Gastroesophageal sphincter (tissue), 4 donors: ENCODE measurements around the gene ARL8B. TPM values are rescaled to one million over a fixed set of nuclear protein-coding genes. Genes with fewer than 3 reads are reported as not detected.

ENCODE experiments used
- ATAC-seq: fragments of 150-250 bp; one replicate; pipeline ENCODE4 v1.9.1; 2016; ENCODE audit warnings: mild to moderate bottlenecking, moderate library complexity
- H3K27ac ChIP-seq, 4 donors: fragments of 200-600 bp; sonication (generic) in 3 of 4; 1 replicate in 3 of 4; 2 replicates in 1 of 4; pipeline ENCODE4 v1.5.1; 2016 to 2019
- H3K27me3 ChIP-seq: fragments of 200-600 bp; sonication (generic); one replicate; pipeline ENCODE4 v1.5.1; 2019
- H3K36me3 ChIP-seq, 2 donors: fragments of 200-600 bp; sonication (generic); one replicate each; pipeline ENCODE4 v1.5.1; 2019; ENCODE audit warnings: control low read depth in 1 of 2
- H3K4me1 ChIP-seq, 3 donors: fragments of 200-600 bp; sonication (generic); 1 replicate in 2 of 3; 2 replicates in 1 of 3; pipeline ENCODE4 v1.5.1; 2016 to 2019; ENCODE audit warnings: control low read depth in 2 of 3
- H3K4me3 ChIP-seq, 2 donors: fragments of 200-600 bp; sonication (generic); one replicate each; pipeline ENCODE4 v1.5.1; 2019; ENCODE audit warnings: mild to moderate bottlenecking in 1 of 2, moderate library complexity in 1 of 2
- H3K9me3 ChIP-seq, 3 donors: fragments of 200-600 bp; sonication (generic); one replicate each; pipeline ENCODE4 v1.5.1; 2017 to 2019; ENCODE audit warnings: control low read depth in 2 of 3
- CTCF ChIP-seq, 4 experiments: fragments of 200-600 bp in 2 of 4; fragments of 450-650 bp in 2 of 4; sonication (generic) in 1 of 4; IDR thresholded peaks; one replicate each; pipeline ENCODE4 v1.5.1; 2017 to 2019; ENCODE audit warnings: antibody characterized with exemption in 4 of 4, mild to moderate bottlenecking in 2 of 4, moderate library complexity in 2 of 4
- EP300 ChIP-seq: sonication (generic); formaldehyde crosslinking; IDR thresholded peaks from one replicate; pipeline ENCODE4 v1.6.1; 2017; ENCODE audit warnings: antibody characterized with exemption, mild to moderate bottlenecking
- POLR2A ChIP-seq, 2 donors: fragments of 450-650 bp; IDR thresholded peaks; one replicate each; pipeline ENCODE4 v1.6.1; 2017; ENCODE audit warnings: antibody characterized with exemption in 2 of 2, mild to moderate bottlenecking in 2 of 2, moderate library complexity in 1 of 2
- POLR2AphosphoS5 ChIP-seq: sonication (generic); formaldehyde crosslinking; IDR thresholded peaks from one replicate; pipeline ENCODE4 v1.6.1; 2017; ENCODE audit warnings: antibody characterized with exemption
- WGBS, 2 donors: methylation state at CpG; one replicate each; pipeline ENCODE4 v1.1.5; 2018; ENCODE audit warnings: low coverage in 1 of 2; 5-methylcytosine and 5-hydroxymethylcytosine counted together
- total RNA-seq, 4 donors: library from RNA; depleted of rRNA; stranded (reverse); fragments of >200 nt; gene quantifications; one replicate each; pipeline ENCODE4 v1.1.0, GENCODE V29; 2016

ARL8B gene
- total RNA-seq, 4 donors from 2014 or later = 41.5 to 59.9 (median 50.9) TPM

DNA sequence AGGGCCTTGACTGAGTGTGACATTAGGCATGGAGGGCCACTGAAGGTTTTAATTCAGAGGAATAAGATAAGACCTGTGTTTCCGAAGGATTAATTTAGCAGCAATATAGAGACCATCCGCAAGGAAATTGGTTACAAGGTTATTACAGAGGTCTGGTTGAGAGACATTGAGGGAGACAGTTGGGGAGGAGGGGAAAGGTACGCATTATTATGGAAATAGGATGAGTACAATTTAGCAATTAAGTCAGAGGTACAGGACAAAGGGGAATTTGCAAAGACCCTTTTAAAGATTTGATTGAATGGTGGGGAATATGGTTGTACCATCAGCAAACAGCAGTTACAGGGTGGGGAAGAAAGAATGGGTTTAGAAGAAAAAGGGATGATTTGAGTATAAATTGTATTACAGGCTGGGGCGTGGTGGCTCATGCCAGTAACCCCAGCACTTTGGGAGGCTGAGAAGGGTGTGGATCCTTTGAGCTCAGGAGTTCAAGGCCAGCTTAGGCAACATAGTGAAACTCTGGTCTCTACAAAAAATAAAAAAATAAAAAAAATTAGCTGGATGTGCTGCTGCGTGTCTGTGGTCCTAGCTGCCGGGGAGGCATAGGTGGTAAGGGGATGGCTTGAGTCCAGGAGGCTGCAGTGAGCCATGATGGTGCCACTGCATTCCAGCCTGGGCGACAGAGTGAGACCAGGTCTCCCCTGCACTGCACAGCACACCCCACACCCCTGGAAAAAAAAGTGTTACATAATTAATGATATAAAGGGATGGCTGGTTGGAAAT is 11.3 kb downstream of the ARL8B start:
- TF ChIP-seq POLR2AphosphoS5 (no peak), EP300 (no peak), CTCF (IDR thresholded peaks at IDR 0.05) (no peak), POLR2A (IDR thresholded peaks at IDR 0.05) (no peak)
- 72 to 92% methylated on average over 5 to 7 of the region's 7 CpGs for WGBS, 2 donors
- no peak for ATAC-seq

DNA sequence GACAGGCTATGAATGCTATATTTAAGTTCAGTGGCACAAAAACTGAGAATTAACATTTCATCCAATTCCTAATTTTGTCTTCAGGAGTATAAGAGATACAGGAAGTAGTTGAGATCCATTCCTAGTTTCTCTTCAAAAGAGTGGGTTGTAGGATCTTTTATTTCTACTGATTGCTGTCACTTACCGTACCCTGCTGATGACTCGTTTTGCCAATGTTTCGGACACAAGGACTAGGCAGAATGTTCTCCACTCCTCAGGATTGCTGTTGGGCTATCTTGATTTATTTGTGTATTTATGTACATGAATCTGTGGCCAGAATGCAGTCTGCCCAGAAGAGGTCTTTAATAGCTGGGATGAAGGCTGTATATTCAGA is 11.9 kb downstream of the ARL8B start:
- no peak overlapping the region for H3K4me3 ChIP-seq
- no peak for ATAC-seq
- no peak for TF ChIP-seq POLR2AphosphoS5
- no peak for TF ChIP-seq EP300
- TF ChIP-seq POLR2A (IDR thresholded peaks at IDR 0.05) = no peak
- no peak for TF ChIP-seq CTCF (IDR thresholded peaks at IDR 0.05)
- H3K4me1 ChIP-seq = peaks cover 10 to 66% (median 20%) of the 10 kb centered on the region in 3 donors
- H3K27ac ChIP-seq = no peak overlapping the region
- no peaks in the 10 kb centered on the region for H3K36me3 ChIP-seq
- no peaks in the 10 kb centered on the region for H3K9me3 ChIP-seq
- no peaks in the 10 kb centered on the region for H3K27me3 ChIP-seq
- 71 to 95% methylated on average over 3 of the region's 3 CpGs for WGBS, 2 donors

More for the DNA sequence above, 11.3 kb downstream of the ARL8B start:
- no peaks in the 10 kb centered on the region for H3K27me3 ChIP-seq
- no peak overlapping the region for H3K4me3 ChIP-seq
- no peaks in the 10 kb centered on the region for H3K36me3 ChIP-seq
- no peaks in the 10 kb centered on the region for H3K9me3 ChIP-seq
- no peak overlapping the region for H3K27ac ChIP-seq
- peaks cover 5 to 65% (median 14%) of the 10 kb centered on the region in 3 donors for H3K4me1 ChIP-seq

DNA sequence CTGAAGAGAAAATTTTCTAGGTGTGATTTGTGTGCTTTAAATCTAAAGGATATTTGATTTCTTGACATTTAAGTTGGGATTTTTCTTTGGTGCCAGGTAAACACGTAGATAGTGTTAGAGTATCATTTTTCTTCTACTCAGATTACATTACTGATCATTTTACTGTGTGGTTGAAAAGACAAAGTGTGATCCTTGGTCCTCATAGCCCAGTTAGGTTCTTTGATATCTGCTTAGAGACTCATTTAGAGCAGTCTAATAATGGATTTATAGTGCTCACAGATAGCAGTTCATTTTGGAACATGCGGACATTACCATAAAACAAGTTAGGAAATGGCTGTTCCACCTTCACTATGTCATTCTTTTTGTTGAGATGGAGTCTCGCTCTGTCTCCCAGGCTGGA is 12.4 kb downstream of the ARL8B start:
- Histone ChIP-seq H3K9me3 (no peaks in the 10 kb centered on the region), H3K4me1 (peaks cover 13 to 66% (median 25%) of the 10 kb centered on the region in 3 donors), H3K27me3 (no peaks in the 10 kb centered on the region), H3K36me3 (no peaks in the 10 kb centered on the region), H3K4me3 (no peak overlapping the region), H3K27ac (no peak overlapping the region)
- TF ChIP-seq POLR2AphosphoS5 = no peak
- TF ChIP-seq EP300 = no peak
- TF ChIP-seq POLR2A (IDR thresholded peaks at IDR 0.05) = no peak
- TF ChIP-seq CTCF (IDR thresholded peaks at IDR 0.05) = no peak
- 54 to 83% methylated on average over 1 to 3 of the region's 3 CpGs for WGBS, 2 donors
- no peak for ATAC-seq

- ATAC-seq = no peak
- TF ChIP-seq CTCF (IDR thresholded peaks at IDR 0.05) (peak in 1 of 4 experiments; percentile 34), EP300 (no peak)
- Histone ChIP-seq H3K4me1 (peaks cover 13 to 80% (median 33%) of the 10 kb centered on the region in 3 donors), H3K36me3 (no peaks in the 10 kb centered on the region), H3K9me3 (no peaks in the 10 kb centered on the region), H3K27me3 (no peaks in the 10 kb centered on the region), H3K4me3 (no peak overlapping the region), H3K27ac (no peak overlapping the region)
- 63 to 67% methylated on average over 6 of the region's 6 CpGs for WGBS, 2 donors
Observed at GRCh38 chr3:5136211-5136918, 14.3 kb downstream of the ARL8B start.
